ENCODE measurements around the gene KIAA1671.

GRCh38 chr22:25077056-25077455 is 124.5 kb downstream of the KIAA1671 start:
- TF ChIP-seq RAD21 (IDR thresholded peaks at IDR 0.05) (no peak), MAX (IDR thresholded peaks at IDR 0.05) (no peak), CTCF (IDR thresholded peaks at IDR 0.05; ENCODE audit: low read depth, low read length, missing input control) (no peak), JUND (IDR thresholded peaks at IDR 0.05) (no peak), FOXA1 (IDR thresholded peaks at IDR 0.05) (no peak)

Data from liver (tissue), 3 donors.